HG03039 (cell line): ENCODE results near the gene CALML3.

ENCODE experiments used
- ATAC-seq: cut with Tn5 transposase; IDR thresholded peaks from one replicate; pipeline ENCODE4 v1.9.1; 2021; ENCODE audit warnings: mild to moderate bottlenecking, moderate library complexity; ENCODE audit not compliant: unreplicated experiment

The CALML3 gene

DNA sequence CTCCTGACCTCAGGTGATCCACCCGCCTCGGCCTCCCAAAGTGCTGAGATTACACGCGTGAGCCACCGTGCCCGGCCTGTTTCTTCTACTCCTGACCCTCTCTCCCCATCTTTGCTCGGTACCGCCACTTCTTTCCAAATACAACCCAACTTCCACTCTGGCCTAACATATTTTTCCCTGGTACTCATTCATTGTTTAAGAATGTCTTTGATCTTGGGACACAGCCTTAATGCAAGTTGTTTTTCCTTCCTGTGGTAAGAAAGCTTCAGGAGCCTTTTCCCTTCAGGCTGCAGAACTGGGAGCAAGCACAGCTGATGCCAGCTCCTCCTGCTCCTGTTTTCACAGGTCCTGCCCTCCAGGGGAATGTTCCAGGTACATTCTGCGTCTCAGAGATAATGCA lies 13.7 kb downstream of the CALML3 start:
- ATAC-seq, result no peak

DNA sequence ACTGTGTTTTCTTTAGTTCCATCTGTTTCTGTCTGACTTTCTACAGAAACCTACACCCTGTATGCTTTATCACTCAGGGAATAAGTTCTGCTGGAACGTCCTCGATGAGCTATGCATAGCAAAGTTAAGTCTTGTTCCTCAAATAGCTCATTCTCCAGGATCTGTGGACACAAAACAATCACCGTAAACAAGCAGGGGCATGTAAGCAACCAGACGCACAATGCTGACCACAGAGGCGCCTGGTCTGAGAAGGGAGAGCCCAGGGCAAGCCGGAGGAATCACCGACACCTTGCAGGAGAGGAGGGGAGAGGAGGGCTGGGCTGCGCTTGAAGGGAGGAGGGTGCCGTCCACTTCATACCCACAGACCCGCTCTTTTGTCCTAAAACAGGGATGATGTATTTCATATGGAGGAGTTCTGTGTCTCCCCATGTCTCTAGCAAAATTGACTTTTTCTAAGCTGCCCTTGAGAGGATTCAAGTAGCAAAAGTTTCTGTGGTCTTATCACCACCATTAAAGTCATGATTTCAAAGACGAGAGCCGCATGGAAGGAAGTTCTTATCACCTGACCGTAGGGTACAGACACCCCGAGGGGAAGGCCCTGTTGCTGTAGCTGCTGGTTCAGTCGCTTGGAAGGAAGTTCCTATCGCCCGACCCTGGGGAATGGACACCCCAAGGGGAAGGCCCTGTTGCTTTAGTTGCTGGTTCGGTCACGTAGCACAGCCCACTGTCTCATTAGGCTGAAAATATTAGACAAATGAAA lies 14.3 kb downstream of the CALML3 start:
- no peak for ATAC-seq

DNA sequence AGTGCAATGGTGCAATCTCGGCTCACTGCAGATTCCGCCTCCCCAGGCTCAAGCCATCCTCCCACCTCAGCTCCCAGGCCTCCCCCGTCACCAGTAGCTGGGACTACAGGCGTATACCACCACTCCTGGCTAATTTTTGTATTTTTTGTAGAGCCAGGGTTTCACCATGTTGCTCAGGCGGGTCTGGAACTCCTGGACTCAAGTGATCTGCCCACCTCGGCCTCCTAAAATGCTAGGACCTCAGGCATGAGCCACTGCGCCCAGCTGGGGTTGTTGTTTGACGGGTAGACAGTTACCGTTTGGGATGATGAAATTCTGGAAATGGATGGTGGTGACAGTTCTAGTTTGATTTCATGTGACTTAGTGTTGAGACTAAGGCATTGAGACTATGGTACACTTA lies 15.3 kb downstream of the CALML3 start:
- ATAC-seq, result no peak

DNA sequence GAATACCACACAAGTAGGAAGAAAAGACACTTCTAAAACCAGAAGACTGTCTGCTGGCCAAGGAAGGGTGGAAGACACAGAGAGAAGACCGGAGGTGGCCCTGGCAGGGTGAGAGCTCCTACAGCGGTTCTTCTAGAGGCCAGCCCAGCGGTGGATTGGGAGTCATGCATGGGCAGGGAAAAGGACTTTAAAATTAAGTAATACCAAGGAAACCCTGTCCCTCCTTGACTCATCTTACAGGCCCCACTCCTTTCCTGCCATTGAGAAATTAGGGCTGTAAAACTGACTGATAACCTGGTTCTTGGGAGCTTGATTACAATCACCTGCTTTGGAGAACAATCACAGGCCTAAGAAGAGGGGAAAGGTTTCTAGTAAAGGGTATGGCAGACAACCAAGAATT lies 16.1 kb downstream of the CALML3 start:
- no peak for ATAC-seq

DNA sequence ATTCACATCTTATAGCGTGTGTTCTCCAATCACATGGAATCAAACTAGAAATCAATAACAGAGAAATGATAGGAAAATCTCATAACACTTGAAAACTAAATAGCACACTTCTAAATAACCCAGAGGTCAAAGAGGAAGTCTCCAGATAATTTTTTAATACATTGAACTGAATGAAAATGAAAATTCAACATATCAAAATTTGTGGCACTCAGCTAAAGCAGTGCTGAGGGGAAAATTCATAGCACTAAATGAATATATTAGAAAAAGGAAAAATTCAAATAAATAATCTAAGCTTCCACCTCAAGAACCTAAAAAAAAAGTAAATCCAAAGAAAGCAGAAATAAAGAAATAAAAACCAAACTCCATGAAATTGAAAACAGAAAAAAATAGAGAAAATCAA lies 17.3 kb downstream of the CALML3 start:
- no peak for ATAC-seq

DNA sequence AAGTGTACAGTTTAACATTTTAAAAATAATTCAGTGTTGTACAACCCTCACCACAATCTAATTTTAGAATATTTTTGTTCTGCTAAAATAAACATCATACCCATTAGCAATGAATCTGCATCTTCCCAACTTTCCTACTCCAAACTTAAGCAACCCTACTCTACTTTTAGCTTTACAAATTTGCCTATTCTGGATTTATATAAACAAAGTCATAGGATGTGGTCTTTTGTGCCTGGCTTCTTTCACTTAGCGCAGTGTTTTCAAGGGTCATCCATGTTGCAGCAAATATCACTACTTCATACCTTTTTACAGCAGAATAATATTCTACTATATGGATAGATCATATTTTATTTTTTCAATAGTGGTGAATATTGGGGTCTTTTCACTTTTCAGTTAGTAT lies 18.9 kb downstream of the CALML3 start:
- no peak for ATAC-seq

DNA sequence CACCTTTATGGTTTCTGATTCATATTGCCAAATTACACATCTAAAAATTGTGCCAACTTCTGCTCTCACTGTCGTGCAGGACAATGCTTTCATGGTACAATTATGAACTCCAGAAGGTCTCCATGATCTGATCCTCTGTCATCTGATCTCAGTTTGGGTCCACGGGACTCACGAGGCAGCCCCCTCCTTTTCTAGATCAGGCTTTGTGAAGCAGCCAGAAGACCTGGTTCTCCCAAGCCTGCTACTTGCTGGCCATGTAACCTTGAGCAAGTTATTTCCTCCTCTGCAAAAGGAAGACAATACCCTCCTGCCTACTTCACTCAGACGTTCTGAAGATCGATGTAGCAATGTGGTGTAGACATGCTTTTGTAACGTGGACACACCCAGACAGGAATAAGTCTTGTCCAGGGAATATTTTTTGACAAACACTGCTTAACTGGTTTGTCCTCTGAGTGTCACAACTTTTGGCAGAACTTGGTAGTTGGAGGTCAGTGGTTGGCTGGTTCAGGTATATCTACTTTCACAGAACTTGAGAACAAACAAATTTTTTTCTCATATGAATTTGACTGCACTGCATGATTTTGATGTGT lies 19.6 kb downstream of the CALML3 start:
- no peak for ATAC-seq

DNA sequence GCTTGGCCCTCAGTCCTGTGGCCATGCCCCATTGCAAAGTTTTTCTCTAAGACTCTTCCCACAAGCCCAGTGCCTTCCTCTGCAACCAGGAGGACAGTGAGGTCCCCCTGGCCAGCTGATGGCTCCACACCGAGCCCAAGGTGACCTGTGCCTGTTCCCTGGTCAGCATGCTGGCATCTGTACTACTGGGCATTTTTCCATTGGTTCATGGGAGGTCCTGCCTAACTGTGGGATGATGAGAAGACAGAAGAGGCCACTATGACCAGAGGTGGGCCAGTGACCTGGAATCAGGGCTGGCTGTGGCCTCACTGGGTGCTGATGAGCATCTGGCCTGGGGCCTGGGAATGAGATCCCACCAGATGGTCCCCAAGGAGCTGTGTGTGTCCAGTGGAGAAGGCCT lies 20.2 kb downstream of the CALML3 start:
- no peak for ATAC-seq

DNA sequence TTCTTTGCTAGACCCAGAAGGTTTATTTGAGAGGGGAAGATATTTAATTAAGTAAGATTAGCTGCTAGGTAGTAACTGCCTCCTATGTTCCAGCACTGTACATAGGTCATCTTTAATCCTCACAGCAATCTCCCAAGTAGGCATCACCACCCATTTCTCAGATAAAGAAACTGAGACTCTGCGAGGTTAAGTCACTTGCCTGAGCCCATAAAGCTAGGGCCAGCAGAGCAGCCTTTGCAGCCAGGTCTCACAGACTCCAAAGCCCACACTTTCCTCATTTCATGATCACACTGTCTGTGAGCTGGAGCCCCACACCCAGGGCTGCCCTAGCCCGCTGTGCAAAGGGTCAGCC lies 20.6 kb downstream of the CALML3 start:
- ATAC-seq, result no peak

DNA sequence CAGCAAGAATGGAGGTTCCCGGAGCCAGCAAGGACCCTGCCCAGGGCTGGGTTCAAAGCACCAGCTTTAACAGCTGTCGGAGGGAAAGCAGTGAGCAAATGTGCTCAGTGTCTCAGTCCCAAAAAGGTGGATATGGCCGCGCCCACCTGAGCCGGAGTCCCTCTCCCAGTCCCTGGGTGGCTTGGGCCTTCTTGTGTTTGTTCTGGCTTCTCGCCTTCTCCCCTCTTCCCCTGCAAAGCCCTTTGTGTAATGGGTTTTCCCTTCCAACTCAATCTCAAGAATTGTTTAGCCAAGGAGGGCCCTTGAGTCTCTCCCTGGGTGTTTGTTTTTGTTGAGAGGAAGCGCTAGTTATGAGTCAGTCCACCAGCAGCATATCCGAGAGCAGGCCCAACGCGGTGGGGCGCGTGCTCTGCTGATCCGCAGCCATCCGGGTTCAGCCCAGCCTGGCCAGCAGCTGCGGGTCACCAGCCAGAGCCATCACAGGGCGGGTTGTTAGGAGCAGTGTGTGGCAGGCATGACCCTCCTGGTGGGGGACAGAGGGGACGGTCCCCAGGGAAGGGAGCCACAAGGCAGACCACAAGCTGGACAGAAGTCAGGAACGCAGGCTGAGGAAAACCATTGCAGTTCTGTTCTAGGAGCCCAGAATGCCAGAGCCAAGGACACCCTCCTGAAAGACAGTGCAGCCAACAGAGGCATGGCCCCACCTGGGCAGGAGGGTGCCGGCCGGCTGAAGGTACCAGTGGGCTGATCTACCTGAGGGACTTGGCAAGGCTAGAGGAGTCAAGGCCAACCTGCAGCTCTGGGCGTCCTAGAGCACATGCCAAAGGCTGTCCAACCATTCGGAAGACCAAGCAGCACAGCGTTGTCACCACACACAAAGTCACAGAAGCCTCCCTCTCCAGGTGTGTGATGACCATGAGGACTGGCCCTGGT lies 21.3 kb downstream of the CALML3 start:
- no peak for ATAC-seq

DNA sequence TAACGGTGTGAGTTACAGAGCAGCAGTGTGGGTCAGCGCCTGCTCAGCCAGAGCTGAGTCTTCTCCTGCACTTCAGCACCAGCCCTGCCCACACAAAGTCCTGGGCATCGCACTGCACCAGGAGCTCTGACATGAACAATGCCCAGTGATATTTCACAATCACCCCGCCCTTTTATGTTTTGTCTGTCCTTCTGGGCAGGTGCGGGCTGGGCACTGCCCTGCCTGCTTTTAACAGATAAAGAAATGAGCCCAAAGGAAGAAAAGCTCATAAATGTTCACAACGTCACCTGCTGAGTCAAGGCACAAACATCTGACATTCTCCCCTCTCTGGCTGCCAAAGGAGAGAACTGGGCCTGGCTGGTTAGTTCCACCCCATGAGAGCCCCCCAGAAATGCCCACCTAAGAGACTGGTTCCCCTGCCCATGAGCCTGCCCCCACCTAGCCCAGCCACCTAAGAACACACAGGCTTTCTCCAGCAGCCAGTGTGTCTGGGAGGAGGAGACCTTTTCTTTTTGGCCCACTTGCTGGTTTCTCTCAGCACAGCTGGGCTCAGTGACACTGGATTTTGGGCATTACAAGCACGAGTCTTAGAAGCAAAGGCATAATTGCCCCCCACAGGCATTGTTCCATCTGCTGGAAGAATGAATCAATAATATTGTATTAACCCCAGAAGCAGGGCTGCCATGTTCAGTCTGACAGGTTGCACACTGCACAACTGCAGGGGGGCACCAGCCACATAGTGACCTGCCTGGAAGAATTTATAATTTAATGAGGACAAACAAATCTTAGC lies 22.3 kb downstream of the CALML3 start:
- ATAC-seq, result no peak

DNA sequence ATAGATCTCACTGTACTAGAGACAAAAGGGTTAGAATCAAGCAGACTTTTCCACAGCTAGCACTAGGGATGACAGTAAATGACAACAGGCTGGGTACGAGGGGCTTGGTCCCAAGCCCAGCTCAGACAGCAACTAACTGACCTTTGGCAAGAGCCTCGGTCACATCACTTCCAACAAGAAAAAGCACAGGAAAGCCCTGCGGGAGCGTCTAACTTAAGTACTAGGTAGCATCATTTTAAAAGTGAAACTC lies 22.8 kb downstream of the CALML3 start:
- no peak for ATAC-seq

DNA sequence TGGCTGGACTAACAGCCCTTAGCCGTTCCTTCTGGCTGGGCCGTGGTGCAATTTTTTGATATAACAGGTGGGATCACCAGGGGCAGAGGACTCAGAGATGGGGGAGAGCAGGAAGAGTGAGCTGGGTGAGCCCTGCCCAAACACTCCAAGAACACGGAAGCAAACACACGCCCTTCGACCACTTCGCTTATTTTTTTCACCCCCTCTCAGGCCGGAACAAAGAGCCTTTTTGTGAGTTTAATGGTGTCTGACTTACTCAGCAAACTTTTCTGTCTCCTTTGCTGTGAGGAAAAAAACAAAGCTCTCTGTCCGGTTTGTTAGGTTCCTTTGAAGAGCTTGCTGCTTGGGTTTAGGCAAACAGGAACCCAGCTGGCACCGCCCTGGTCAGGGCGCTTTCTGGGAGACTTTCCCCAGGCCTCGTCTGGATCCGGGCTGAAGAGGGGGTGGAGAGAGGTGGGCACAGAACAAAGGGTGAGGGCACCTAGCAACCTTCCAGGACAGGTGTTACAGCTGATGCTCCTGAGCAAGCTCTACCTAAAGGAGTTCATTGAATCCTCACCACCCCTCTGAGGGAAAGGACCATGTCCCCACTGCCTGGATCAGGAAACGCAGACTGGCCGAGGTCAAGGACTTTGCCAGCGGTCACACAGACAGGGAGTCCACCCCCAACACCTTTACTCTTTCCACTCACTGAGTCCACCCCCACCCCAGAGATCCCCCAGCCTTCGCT lies 23.3 kb downstream of the CALML3 start:
- no peak for ATAC-seq

DNA sequence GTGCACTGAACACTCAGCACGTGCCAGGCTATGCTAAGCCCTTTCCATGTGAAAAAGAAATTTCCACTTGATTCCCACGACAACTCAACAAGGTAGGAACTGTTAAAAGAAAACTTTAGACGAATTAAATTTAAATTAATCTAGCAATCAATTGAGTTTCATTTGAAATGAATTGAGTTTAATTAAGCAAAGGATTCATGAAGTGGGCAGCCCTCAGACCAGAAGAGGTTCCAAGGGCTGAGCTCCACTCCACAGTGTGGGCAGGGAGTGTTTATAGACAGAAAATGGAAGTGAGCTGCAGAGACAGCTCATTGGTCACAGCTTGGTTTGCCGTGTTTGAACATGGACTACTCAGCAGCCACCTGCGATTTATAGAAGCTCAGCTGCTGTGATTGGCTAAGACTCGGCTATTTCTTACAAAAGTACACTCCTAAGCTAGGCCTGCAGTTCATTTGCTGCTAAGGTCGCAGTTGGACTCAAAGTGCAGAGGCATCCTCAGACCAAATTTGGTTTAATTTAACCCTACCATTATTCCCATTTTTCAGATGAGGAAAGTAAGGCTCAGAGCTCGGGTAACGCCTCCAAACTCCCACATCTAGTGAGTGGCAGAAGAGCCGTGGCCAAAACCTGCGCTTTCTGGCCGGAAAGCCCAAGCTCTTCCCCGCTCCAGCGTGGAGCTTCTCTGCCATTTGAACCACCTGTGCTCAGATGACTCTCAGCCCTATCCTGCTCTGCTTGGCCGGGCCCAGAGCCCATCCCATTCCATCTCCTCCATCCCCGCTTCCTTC lies 24.9 kb downstream of the CALML3 start:
- no peak for ATAC-seq

DNA sequence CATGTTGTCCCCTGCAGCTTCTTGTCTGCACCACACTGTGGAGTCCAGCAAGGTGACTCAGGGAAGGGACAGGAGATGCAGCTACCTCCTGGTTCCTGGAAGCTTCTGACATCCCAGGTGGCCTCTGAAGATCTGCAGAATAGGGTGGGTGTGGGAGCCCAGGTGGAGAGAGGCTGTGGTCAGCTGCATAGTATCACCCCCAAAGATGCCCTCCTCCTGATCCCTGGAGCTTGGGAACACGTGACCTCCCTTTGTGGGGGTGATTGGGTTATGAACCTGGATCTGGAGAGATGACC lies 25.4 kb downstream of the CALML3 start:
- ATAC-seq, result no peak

DNA sequence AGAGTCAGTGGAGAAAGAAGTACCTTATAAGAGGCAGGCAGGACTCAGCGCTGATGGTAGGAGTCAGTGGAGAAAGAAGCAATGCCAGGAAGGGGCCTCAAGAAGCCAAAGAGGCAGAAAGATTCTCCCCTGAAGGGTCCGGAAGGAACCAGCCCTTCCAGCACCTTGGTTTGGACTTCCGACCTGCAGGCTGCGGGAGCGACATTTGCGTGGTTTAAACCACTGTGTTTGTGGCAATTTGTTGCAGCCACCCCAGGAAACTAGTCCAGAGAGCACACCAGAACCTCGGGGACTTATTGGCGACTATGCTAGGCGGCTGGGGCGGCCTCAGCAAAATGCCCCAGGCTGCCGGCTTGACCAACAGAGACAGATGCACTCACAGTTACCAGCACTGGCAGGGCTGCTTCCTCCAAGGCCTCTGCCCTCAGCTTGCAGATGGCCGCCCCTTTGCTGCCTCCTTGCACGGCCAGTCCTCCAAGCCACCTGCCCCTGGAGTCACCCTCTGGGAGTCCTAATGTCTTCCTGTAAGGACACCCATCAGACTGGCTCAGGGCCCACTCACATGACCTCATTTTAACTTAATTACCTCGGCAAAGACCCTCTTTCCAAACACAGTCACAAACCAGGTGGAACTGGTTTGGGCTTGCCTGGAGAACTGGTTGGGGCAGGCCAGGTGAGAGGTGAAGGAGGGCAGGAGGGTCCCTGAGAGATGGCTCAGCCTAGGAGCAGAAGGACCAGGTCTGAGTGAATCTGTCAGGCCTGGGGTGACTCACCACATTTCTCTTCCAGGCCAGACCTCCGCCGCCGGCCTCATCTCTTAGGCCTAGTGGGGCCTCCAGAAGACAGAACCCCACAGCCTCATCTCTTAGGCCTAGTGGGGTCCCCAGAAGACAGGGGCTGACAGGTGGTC lies 26.1 kb downstream of the CALML3 start:
- ATAC-seq, result no peak

DNA sequence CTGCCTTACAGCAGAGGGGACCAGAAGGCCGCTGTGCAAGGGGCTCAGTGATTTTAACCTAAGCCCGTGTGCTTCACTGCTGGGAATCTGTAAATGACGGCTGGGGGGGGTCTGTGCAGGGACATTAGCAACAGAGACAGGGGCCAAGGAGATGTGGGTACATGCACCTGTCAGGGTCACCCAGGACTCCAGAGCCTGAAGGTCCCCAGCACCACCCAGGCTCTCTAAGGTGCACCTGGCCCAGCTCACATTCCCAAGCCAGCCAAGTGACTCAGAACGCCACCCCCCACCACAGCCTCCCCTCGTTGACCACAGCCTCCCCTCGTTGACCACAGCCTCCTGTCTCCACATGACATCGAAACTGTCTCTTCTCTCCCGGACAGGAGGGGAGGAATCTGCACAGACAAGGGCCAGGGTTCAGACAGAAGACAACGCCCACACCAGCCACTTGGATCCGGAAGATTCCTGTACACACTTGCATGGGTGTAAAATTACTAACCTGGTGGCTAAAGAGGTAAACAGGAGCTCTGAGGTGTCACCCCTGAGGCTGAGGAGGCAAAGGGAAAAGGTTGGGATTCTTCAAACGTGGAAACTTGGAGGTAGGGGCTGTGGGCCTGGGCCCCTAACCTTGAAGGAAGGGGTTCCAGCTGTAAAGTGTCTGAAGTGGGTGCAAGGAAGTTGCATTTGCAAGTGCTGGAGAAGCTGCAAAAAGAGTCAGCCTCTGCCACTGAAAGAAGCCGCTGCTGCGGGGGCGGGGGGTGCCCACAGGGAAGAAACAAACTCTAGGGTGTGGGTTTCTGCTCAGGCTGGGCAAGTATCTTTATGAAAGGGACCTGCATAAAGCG lies 27.0 kb downstream of the CALML3 start:
- no peak for ATAC-seq
